HepG2 (cell line): ENCODE results near the gene SLIT1. TPM values are rescaled to one million over a fixed set of nuclear protein-coding genes. Genes with fewer than 3 reads are reported as not detected.
A peak's percentile ranks its signal among the peaks of the same experiment; 100 is the strongest.

ENCODE experiments used
- ATF6 ChIP-seq: sonication (generic); formaldehyde crosslinking; conservative IDR thresholded peaks from 2 replicates; pipeline ENCODE4 v1.4.0; 2020; ENCODE audit warnings: missing genetic modification reagents
- ERF ChIP-seq: IDR thresholded peaks from 2 replicates; pipeline ENCODE4 v1.6.1; 2018; ENCODE audit warnings: missing biosample characterization, missing genetic modification reagents
- FOXO1 ChIP-seq: sonication (generic); formaldehyde crosslinking; IDR thresholded peaks from 2 replicates; pipeline ENCODE4 v1.4.0; 2020; ENCODE audit warnings: missing genetic modification reagents
- KLF16 ChIP-seq, 2 experiments: sonication (generic) in 1 of 2; formaldehyde crosslinking in 1 of 2; IDR thresholded peaks; 2 replicates each; pipeline versions ENCODE4 v1.6.1 to v1.8.0; 2016 to 2023; ENCODE audit warnings: missing genetic modification reagents in 2 of 2, missing compliant biosample characterization in 1 of 2
- RCOR2 ChIP-seq: IDR thresholded peaks from 2 replicates; pipeline ENCODE4 v1.6.1; 2016; ENCODE audit warnings: missing biosample characterization, missing genetic modification reagents
- RNF2 ChIP-seq: fragments of 450-650 bp; conservative IDR thresholded peaks from 2 replicates; pipeline ENCODE4 v1.6.1; 2016; ENCODE audit warnings: low read depth
- SOX6 ChIP-seq, 2 experiments: fragments of 450-650 bp in 1 of 2; sonication (generic) in 1 of 2; formaldehyde crosslinking in 1 of 2; IDR thresholded peaks; 2 replicates each; pipeline versions ENCODE4 v1.4.0 to v1.6.1; 2017 to 2020; ENCODE audit warnings: antibody characterized with exemption in 1 of 2, mild to moderate bottlenecking in 1 of 2, missing genetic modification reagents in 1 of 2
- SP4 ChIP-seq: sonication (generic); formaldehyde crosslinking; IDR thresholded peaks from 2 replicates; pipeline ENCODE4 v1.8.1; 2023; ENCODE audit warnings: mild to moderate bottlenecking, missing genetic modification reagents
- SPEN ChIP-seq: sonication (generic); formaldehyde crosslinking; IDR thresholded peaks from 2 replicates; pipeline ENCODE4 v1.5.1; 2020; ENCODE audit warnings: low read depth, mild to moderate bottlenecking, missing genetic modification reagents
- TBX3 ChIP-seq: fragments of 450-650 bp; IDR thresholded peaks from 2 replicates; pipeline ENCODE4 v1.6.1; 2017; ENCODE audit warnings: antibody characterized with exemption, mild to moderate bottlenecking, inconsistent platforms, borderline replicate concordance
- ZBTB33 ChIP-seq: sonication (generic); formaldehyde crosslinking; IDR thresholded peaks from 2 replicates; pipeline ENCODE4 v1.4.0; 2020; ENCODE audit warnings: missing genetic modification reagents
- ZBTB8A ChIP-seq: sonication (generic); formaldehyde crosslinking; IDR thresholded peaks from 2 replicates; pipeline ENCODE4 v1.4.0; 2020; ENCODE audit warnings: mild to moderate bottlenecking, low read depth, missing genetic modification reagents, borderline replicate concordance
- ZKSCAN1 ChIP-seq: fragments of 150-350 bp; IDR thresholded peaks from 2 replicates; pipeline ENCODE4 v1.6.1; 2014; ENCODE audit warnings: low read length
- ZMYM2 ChIP-seq: sonication (generic); formaldehyde crosslinking; IDR thresholded peaks from 2 replicates; pipeline ENCODE4 v1.8.0; 2022; ENCODE audit warnings: mild to moderate bottlenecking, missing genetic modification reagents
- ZNF205 ChIP-seq: IDR thresholded peaks from 2 replicates; pipeline ENCODE4 v1.6.1; 2018; ENCODE audit warnings: missing biosample characterization, missing genetic modification reagents
- ZNF264 ChIP-seq: sonication (generic); formaldehyde crosslinking; IDR thresholded peaks from 2 replicates; pipeline ENCODE4 v1.4.0; 2020; ENCODE audit warnings: missing genetic modification reagents
- ZNF296 ChIP-seq: sonication (generic); formaldehyde crosslinking; conservative IDR thresholded peaks from 2 replicates; pipeline ENCODE4 v1.5.0; 2020; ENCODE audit warnings: mild to moderate bottlenecking, missing genetic modification reagents
- ZNF333 ChIP-seq: sonication (generic); formaldehyde crosslinking; IDR thresholded peaks from 2 replicates; pipeline ENCODE4 v1.4.0; 2020; ENCODE audit warnings: mild to moderate bottlenecking, missing genetic modification reagents, borderline replicate concordance
- ZNF460 ChIP-seq: sonication (generic); formaldehyde crosslinking; IDR thresholded peaks from 2 replicates; pipeline ENCODE4 v1.5.1; 2020; ENCODE audit warnings: missing genetic modification reagents, mild to moderate bottlenecking, borderline replicate concordance
- ZNF816 ChIP-seq: sonication (generic); formaldehyde crosslinking; IDR thresholded peaks from 2 replicates; pipeline ENCODE4 v1.8.0; 2022; ENCODE audit warnings: missing genetic modification reagents, mild to moderate bottlenecking, borderline replicate concordance
- polyA plus RNA-seq, 8 experiments: library from polyadenylated mRNA; depleted of rRNA in 3 of 8; stranded (reverse) in 7 of 8; unstranded in 1 of 8; fragments of >200 nt; fragmentation: Illumina TruSeq in 4 of 8; extraction: Trizol in 4 of 8; gene quantifications; 2 replicates each; pipeline versions ENCODE4 v1.2.1 to v1.2.3, GENCODE V29; 2011 to 2016; ENCODE audit warnings: low read depth in 4 of 8, missing spikeins in 1 of 8, mixed read lengths in 1 of 8; ENCODE audit not compliant: insufficient read depth in 1 of 8
- total RNA-seq, 5 experiments: library from RNA; depleted of rRNA; stranded (reverse); fragments of >200 nt; fragmentation: Illumina TruSeq; extraction: Trizol; gene quantifications; 2 replicates each; pipeline ENCODE4 v1.2.3, GENCODE V29; 2016; ENCODE audit warnings: low read depth in 1 of 5
- TF ChIP-seq, protein P1 (sequence below): sonication (generic); formaldehyde crosslinking; conservative IDR thresholded peaks from 2 replicates; pipeline ENCODE4 v1.8.0; 2022; ENCODE audit warnings: missing genetic modification reagents
- TF ChIP-seq, protein P2 (sequence below): IDR thresholded peaks from 2 replicates; pipeline ENCODE4 v1.6.1; 2016; ENCODE audit warnings: low read depth, borderline replicate concordance
- TF ChIP-seq, protein P3 (sequence below): IDR thresholded peaks from 2 replicates; pipeline ENCODE4 v1.6.1; 2016; ENCODE audit warnings: missing genetic modification reagents, missing compliant biosample characterization
- TF ChIP-seq, protein P4 (sequence below): sonication (generic); formaldehyde crosslinking; conservative IDR thresholded peaks from 2 replicates; pipeline ENCODE4 v1.8.0; 2022; ENCODE audit warnings: low read depth, missing genetic modification reagents

Gene SLIT1
- total and polyA plus RNA-seq, 2 of the 13 experiments (the other 11 are each of a cell fraction or from before 2014, with no cell fraction given), result 0.09 to 0.33 TPM

GRCh38 chr10:97138174-97138573, 47.6 kb downstream of the SLIT1 start (continued):
- TF ChIP-seq ZNF296 (peak; percentile 95), ZMYM2 (CRISPR knock-in tag) (no peak), KLF16 (CRISPR knock-in tag; IDR thresholded peaks at IDR 0.05) (no peak), FOXO1 (CRISPR knock-in tag) (no peak; the same call in 1 of the 2 replicates), ZNF816 (CRISPR knock-in tag) (no peak), ATF6 (CRISPR knock-in tag) (no peak), ZNF333 (CRISPR knock-in tag) (no peak), ZNF205 (CRISPR knock-in tag) (no peak), RCOR2 (0 out of 2 replicates have a peak, but pooled peaks have one; percentile 52), TBX3 (no peak), SP4 (no peak), ERF (CRISPR knock-in tag) (peak; percentile 30; the same call in 1 of the 2 replicates), ZKSCAN1 (no peak), ZNF264 (no peak), RNF2 (no peak), SOX6 (IDR thresholded peaks at IDR 0.05) (no peak), SOX6 (CRISPR knock-in tag; IDR thresholded peaks at IDR 0.05) (no peak; the same call in 1 of the 2 replicates), SPEN (CRISPR knock-in tag) (no peak), ZBTB8A (CRISPR knock-in tag) (no peak), ZNF460 (CRISPR knock-in tag) (no peak), ZBTB33 (CRISPR knock-in tag) (peak; percentile 92)
- TF ChIP-seq, protein P1, sequence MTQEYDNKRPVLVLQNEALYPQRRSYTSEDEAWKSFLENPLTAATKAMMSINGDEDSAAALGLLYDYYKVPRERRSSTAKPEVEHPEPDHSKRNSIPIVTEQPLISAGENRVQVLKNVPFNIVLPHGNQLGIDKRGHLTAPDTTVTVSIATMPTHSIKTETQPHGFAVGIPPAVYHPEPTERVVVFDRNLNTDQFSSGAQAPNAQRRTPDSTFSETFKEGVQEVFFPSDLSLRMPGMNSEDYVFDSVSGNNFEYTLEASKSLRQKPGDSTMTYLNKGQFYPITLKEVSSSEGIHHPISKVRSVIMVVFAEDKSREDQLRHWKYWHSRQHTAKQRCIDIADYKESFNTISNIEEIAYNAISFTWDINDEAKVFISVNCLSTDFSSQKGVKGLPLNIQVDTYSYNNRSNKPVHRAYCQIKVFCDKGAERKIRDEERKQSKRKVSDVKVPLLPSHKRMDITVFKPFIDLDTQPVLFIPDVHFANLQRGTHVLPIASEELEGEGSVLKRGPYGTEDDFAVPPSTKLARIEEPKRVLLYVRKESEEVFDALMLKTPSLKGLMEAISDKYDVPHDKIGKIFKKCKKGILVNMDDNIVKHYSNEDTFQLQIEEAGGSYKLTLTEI (CRISPR knock-in tag), result no peak
- TF ChIP-seq, protein P2, sequence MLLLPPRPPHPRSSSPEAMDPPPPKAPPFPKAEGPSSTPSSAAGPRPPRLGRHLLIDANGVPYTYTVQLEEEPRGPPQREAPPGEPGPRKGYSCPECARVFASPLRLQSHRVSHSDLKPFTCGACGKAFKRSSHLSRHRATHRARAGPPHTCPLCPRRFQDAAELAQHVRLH (CRISPR knock-in tag), result no peak
- TF ChIP-seq, protein P3, sequence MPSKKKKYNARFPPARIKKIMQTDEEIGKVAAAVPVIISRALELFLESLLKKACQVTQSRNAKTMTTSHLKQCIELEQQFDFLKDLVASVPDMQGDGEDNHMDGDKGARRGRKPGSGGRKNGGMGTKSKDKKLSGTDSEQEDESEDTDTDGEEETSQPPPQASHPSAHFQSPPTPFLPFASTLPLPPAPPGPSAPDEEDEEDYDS, result no peak
- TF ChIP-seq, protein P4, sequence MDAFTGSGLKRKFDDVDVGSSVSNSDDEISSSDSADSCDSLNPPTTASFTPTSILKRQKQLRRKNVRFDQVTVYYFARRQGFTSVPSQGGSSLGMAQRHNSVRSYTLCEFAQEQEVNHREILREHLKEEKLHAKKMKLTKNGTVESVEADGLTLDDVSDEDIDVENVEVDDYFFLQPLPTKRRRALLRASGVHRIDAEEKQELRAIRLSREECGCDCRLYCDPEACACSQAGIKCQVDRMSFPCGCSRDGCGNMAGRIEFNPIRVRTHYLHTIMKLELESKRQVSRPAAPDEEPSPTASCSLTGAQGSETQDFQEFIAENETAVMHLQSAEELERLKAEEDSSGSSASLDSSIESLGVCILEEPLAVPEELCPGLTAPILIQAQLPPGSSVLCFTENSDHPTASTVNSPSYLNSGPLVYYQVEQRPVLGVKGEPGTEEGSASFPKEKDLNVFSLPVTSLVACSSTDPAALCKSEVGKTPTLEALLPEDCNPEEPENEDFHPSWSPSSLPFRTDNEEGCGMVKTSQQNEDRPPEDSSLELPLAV (CRISPR knock-in tag), result no peak
